Suprapubic skin (tissue), 3 donors: Measurements from ENCODE around the gene DNAAF8.

ENCODE experiments used
- CTCF ChIP-seq, 2 donors: fragments of 200-600 bp in 1 of 2; fragments of 450-650 bp in 1 of 2; sonication (generic) in 1 of 2; IDR thresholded peaks; one replicate each; pipeline ENCODE4 v1.5.1; 2016 to 2019; ENCODE audit warnings: antibody characterized with exemption in 2 of 2, mild to moderate bottlenecking in 1 of 2, moderate library complexity in 1 of 2
- POLR2A ChIP-seq, 2 donors: fragments of 450-650 bp; IDR thresholded peaks; one replicate each; pipeline ENCODE4 v1.6.1; 2017; ENCODE audit warnings: antibody characterized with exemption in 2 of 2, mild to moderate bottlenecking in 2 of 2, moderate library complexity in 2 of 2

- TF ChIP-seq CTCF (IDR thresholded peaks at IDR 0.05): no peak
- TF ChIP-seq POLR2A (IDR thresholded peaks at IDR 0.05): no peak
Observed at GRCh38 chr16:4701791-4702465, 32.4 kb upstream of the DNAAF8 start.
